GM20000 (cell line): Measurements from ENCODE around the gene TUT7.
"Not testable (repeated sequence)": the region's sequence is repeated elsewhere in the genome, so short reads cannot be mapped to it uniquely, and the experiment has no call there.

Source experiments
- DNase-seq: peaks from one replicate; pipeline ENCODE4 v3.0.0; 2012; ENCODE audit warnings: low spot score
- TF ChIP-seq, protein P1 (sequence below): IDR thresholded peaks from 2 replicates; pipeline ENCODE4 v1.5.1; 2012; ENCODE audit warnings: mild to moderate bottlenecking, control low read depth; ENCODE audit errors: extremely low read depth, missing control alignments

Gene TUT7

DNA sequence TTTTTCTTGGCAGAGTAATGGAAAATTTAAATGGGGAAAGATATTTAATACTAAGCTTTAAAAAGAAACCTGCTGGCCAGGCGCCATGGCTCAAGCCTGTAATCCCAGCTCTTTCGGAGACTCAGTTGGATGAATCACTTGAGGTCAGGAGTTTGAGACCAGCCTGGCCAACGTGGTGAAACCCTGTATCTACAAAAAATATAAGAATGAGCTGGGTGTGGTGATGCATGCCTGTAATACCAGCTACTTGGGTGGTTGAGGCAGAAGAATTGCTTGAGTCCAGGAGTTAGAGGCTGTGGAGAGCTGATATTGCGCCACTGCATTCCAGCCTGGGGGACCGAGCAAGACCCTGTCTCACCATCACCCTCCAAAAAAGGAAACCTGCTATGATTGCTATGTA lies 32.8 kb downstream of the TUT7 start:
- DNase-seq: no peak
- TF ChIP-seq, protein P1, sequence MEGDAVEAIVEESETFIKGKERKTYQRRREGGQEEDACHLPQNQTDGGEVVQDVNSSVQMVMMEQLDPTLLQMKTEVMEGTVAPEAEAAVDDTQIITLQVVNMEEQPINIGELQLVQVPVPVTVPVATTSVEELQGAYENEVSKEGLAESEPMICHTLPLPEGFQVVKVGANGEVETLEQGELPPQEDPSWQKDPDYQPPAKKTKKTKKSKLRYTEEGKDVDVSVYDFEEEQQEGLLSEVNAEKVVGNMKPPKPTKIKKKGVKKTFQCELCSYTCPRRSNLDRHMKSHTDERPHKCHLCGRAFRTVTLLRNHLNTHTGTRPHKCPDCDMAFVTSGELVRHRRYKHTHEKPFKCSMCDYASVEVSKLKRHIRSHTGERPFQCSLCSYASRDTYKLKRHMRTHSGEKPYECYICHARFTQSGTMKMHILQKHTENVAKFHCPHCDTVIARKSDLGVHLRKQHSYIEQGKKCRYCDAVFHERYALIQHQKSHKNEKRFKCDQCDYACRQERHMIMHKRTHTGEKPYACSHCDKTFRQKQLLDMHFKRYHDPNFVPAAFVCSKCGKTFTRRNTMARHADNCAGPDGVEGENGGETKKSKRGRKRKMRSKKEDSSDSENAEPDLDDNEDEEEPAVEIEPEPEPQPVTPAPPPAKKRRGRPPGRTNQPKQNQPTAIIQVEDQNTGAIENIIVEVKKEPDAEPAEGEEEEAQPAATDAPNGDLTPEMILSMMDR: no peak

GRCh38 chr9:86318187-86318586 lies 36.0 kb downstream of the TUT7 start:
- TF ChIP-seq, protein P1: no peak
- DNase-seq: no peak

DNA sequence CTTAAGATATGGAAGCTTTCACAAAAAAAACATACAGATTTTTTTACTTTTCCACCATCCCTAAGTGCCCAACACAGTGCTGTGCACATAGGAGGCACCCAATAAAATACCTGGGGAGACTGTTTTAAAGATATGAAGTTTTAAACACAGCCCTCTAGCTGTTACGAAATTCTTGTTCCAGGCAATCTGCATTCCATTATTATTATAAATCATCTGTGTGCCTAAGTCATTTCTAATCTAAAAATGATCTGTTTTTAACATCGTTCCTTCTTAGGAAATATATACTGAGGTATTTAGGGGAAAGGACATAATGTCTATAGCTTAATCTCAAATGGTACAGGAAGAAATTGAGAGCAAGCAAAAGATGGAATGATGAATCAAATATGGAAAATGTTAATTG lies 39.1 kb downstream of the TUT7 start:
- no peak for DNase-seq
- TF ChIP-seq, protein P1: no peak

- DNase-seq: not testable (repeated sequence)
Measured at GRCh38 chr9:86312959-86313358, 41.3 kb downstream of the TUT7 start.

- no peak for DNase-seq
- TF ChIP-seq, protein P1: no peak
Measured at GRCh38 chr9:86308687-86309086, 45.5 kb downstream of the TUT7 start.

- DNase-seq: no peak
- TF ChIP-seq, protein P1: no peak
Measured at GRCh38 chr9:86304236-86304730, 49.9 kb downstream of the TUT7 start.

- DNase-seq: no peak
- TF ChIP-seq, protein P1: no peak
Measured at GRCh38 chr9:86303316-86303975, 50.8 kb downstream of the TUT7 start.

DNA sequence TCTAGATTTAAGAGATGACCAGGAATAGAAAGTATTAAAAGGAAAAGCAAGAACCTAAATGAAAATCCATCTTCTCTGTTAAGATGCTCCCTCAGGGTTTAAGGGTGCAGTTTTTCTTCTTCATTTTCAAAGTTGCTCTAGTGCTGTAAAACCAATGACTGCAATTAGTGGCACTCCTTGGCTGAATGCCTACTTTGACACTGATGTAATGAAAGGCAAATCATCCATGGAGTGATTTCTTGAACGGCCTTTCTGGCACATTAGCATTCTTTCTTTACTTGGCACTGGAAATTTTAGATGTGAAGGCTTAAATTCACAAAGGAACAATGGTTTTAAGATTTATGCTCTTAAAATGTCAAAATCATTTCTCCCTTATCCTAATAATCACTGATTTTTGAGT lies 52.5 kb downstream of the TUT7 start:
- TF ChIP-seq, protein P1: no peak
- no peak for DNase-seq
